ENCODE measurements around the gene ZGLP1.

DNA sequence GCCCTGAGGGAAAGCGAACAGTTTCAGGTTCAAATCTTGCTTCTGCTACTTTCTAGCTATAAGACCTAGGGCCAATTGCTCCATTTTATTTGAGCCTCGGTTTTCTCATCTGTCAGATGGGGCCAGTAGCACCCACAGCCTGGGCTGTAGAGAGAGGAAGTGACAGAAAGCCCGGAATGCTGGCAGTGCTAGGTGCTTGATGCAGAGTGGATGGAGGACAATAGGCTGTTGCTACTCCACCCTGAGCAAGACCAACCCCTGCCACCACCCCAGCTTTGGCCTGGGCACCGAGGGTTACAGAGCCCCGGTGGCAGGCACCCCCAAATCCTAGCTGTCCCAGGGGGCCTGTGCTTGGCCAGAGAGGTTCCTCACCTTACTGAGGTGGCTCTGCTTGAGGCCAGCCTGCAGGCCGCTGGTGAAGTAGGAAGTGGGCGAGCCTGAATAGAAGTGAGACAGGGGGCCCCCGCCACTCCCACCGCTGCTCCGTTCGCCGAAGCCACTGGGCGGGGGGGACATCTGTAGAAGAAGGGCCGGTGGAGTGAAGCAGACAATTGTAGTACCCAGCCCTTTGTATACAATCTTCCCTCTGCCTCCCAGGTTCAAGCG, 8.3 kb upstream of the ZGLP1 start:
- TF ChIP-seq, protein P1, sequence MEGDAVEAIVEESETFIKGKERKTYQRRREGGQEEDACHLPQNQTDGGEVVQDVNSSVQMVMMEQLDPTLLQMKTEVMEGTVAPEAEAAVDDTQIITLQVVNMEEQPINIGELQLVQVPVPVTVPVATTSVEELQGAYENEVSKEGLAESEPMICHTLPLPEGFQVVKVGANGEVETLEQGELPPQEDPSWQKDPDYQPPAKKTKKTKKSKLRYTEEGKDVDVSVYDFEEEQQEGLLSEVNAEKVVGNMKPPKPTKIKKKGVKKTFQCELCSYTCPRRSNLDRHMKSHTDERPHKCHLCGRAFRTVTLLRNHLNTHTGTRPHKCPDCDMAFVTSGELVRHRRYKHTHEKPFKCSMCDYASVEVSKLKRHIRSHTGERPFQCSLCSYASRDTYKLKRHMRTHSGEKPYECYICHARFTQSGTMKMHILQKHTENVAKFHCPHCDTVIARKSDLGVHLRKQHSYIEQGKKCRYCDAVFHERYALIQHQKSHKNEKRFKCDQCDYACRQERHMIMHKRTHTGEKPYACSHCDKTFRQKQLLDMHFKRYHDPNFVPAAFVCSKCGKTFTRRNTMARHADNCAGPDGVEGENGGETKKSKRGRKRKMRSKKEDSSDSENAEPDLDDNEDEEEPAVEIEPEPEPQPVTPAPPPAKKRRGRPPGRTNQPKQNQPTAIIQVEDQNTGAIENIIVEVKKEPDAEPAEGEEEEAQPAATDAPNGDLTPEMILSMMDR (conservative IDR thresholded peaks at IDR 0.05) = no peak
- TF ChIP-seq ZFX (IDR thresholded peaks at IDR 0.05) = no peak

Measured in C4-2B (cell line).